Uterus (tissue), 4 donors: ENCODE data around the gene NEUROD1. TPM values are rescaled to one million over a fixed set of nuclear protein-coding genes. Genes with fewer than 3 reads are reported as not detected.

Source experiments
- DNase-seq, 2 donors: peaks; one replicate each; pipeline ENCODE4 v3.0.0-alpha.2; 2019 to 2020
- H3K27ac ChIP-seq, 2 donors: fragments of 200-600 bp; sonication (generic); 1 replicate in 1 of 2; 2 replicates in 1 of 2; pipeline ENCODE4 v1.5.1; 2016 to 2018
- H3K27me3 ChIP-seq, 2 donors: fragments of 200-600 bp; sonication (generic); one replicate each; pipeline ENCODE4 v1.5.1; 2018 to 2019; ENCODE audit warnings: control low read depth in 1 of 2
- H3K36me3 ChIP-seq, 2 donors: fragments of 200-600 bp; sonication (generic); one replicate each; pipeline ENCODE4 v1.5.1; 2019; ENCODE audit warnings: control low read depth in 1 of 2
- H3K4me1 ChIP-seq, 2 donors: fragments of 200-600 bp; sonication (generic); one replicate each; pipeline ENCODE4 v1.5.1; 2018 to 2019; ENCODE audit warnings: control low read depth in 1 of 2
- H3K4me3 ChIP-seq, 2 donors: fragments of 200-600 bp; sonication (generic); 1 replicate in 1 of 2; 2 replicates in 1 of 2; pipeline ENCODE4 v1.5.1; 2018 to 2019; ENCODE audit warnings: mild to moderate bottlenecking in 1 of 2
- H3K9me3 ChIP-seq, 2 donors: fragments of 200-600 bp; sonication (generic); one replicate each; pipeline ENCODE4 v1.5.1; 2019; ENCODE audit warnings: control low read depth in 1 of 2
- CTCF ChIP-seq, 4 experiments: fragments of 200-600 bp in 2 of 4; fragments of 450-650 bp in 2 of 4; sonication (generic) in 2 of 4; IDR thresholded peaks; one replicate each; pipeline ENCODE4 v1.5.1; 2016 to 2019; ENCODE audit warnings: antibody characterized with exemption in 4 of 4, mild to moderate bottlenecking in 2 of 4, moderate library complexity in 1 of 4
- POLR2A ChIP-seq, 2 donors: fragments of 450-650 bp; IDR thresholded peaks; one replicate each; pipeline ENCODE4 v1.6.1; 2016; ENCODE audit warnings: antibody characterized with exemption in 2 of 2, mild to moderate bottlenecking in 1 of 2, moderate library complexity in 1 of 2
- intact Hi-C: fragments of 100-400 bp; cut with DNase I; formaldehyde crosslinking; loops from one replicate; pipeline ENCODE4 v1.15.1; 2023; ENCODE audit warnings: low total_unique reads
- total RNA-seq, 4 donors: library from RNA; depleted of rRNA in 3 of 4; stranded (reverse); fragments of >200 nt in 3 of 4; gene quantifications; one replicate each; pipeline versions ENCODE4 v1.1.0 to v1.2.4, GENCODE V29; 2014 to 2023
- donor health status: DM: yes; HTN: yes; CAD: no.

NEUROD1 gene
- total RNA-seq, 4 donors from 2014 or later = not detected

- intact Hi-C loops = no loop called here
- peaks cover 0 to 11% of the 10 kb centered on the region in 2 donors for H3K27me3 ChIP-seq
- no peak for DNase-seq
- H3K27ac ChIP-seq = no peak overlapping the region
- H3K36me3 ChIP-seq = no peaks in the 10 kb centered on the region
- H3K9me3 ChIP-seq = no peaks in the 10 kb centered on the region
- H3K4me3 ChIP-seq = no peak overlapping the region
- H3K4me1 ChIP-seq = peaks cover 0 to 9% of the 10 kb centered on the region in 2 donors
- TF ChIP-seq POLR2A (IDR thresholded peaks at IDR 0.05) (no peak), CTCF (IDR thresholded peaks at IDR 0.05) (no peak)
Observed at GRCh38 chr2:181686576-181687185, 6.4 kb upstream of the NEUROD1 start.

- TF ChIP-seq CTCF (IDR thresholded peaks at IDR 0.05) (no peak), POLR2A (IDR thresholded peaks at IDR 0.05) (no peak)
- Histone ChIP-seq H3K36me3 (no peaks in the 10 kb centered on the region), H3K27ac (no peak overlapping the region), H3K27me3 (peaks cover 0 to 25% of the 10 kb centered on the region in 2 donors), H3K4me1 (peaks cover 0 to 9% of the 10 kb centered on the region in 2 donors), H3K9me3 (no peaks in the 10 kb centered on the region), H3K4me3 (no peak overlapping the region)
- intact Hi-C loops = no loop called here
- no peak for DNase-seq
Observed at GRCh38 chr2:181685150-181685688, 4.9 kb upstream of the NEUROD1 start.

- Histone ChIP-seq H3K27ac (no peak overlapping the region), H3K36me3 (no peaks in the 10 kb centered on the region), H3K4me1 (peaks cover 0 to 9% of the 10 kb centered on the region in 2 donors), H3K9me3 (no peaks in the 10 kb centered on the region), H3K4me3 (no peak overlapping the region), H3K27me3 (peaks cover 0 to 31% of the 10 kb centered on the region in 2 donors)
- DNase-seq = no peak
- intact Hi-C loops = no loop called here
- TF ChIP-seq POLR2A (IDR thresholded peaks at IDR 0.05) (no peak), CTCF (IDR thresholded peaks at IDR 0.05) (no peak)
Observed at GRCh38 chr2:181684454-181685149, 4.3 kb upstream of the NEUROD1 start.

GRCh38 chr2:181683518-181684453, 3.5 kb upstream of the NEUROD1 start:
- no peak overlapping the region for H3K4me3 ChIP-seq
- intact Hi-C loops = no loop called here
- H3K4me1 ChIP-seq = peaks cover 0 to 9% of the 10 kb centered on the region in 2 donors
- H3K27me3 ChIP-seq = peaks cover 0 to 38% of the 10 kb centered on the region in 2 donors
- H3K27ac ChIP-seq = no peak overlapping the region
- no peaks in the 10 kb centered on the region for H3K36me3 ChIP-seq
- no peaks in the 10 kb centered on the region for H3K9me3 ChIP-seq
- no peak for DNase-seq
- TF ChIP-seq CTCF (IDR thresholded peaks at IDR 0.05) (no peak), POLR2A (IDR thresholded peaks at IDR 0.05) (no peak)
